Osteoblast (primary cell): ENCODE results near the gene CHDH. TPM values are rescaled to one million over a fixed set of nuclear protein-coding genes. Genes with fewer than 3 reads are reported as not detected.

ENCODE experiments used
- DNase-seq: peaks from one replicate; pipeline ENCODE4 v3.0.0; 2011; ENCODE audit warnings: low spot score, mixed read lengths; ENCODE audit not compliant: insufficient read length; ENCODE audit errors: missing footprints
- H2AFZ ChIP-seq: 2 replicates; pipeline ENCODE4 v1.6.0; 2011; ENCODE audit warnings: mild to moderate bottlenecking, low read length
- H3K27ac ChIP-seq: 2 replicates; pipeline ENCODE4 v1.5.1; 2011; ENCODE audit warnings: mild to moderate bottlenecking, low read depth, low read length, moderate library complexity
- H3K27me3 ChIP-seq: 2 replicates; pipeline ENCODE4 v1.6.0; 2012; ENCODE audit warnings: mild to moderate bottlenecking, control low read depth, inconsistent platforms, low read length, moderate library complexity; ENCODE audit not compliant: insufficient read depth
- H3K36me3 ChIP-seq: 2 replicates; pipeline ENCODE4 v1.5.1; 2011; ENCODE audit warnings: mild to moderate bottlenecking, low read length, control low read depth, moderate library complexity; ENCODE audit not compliant: insufficient read depth
- H3K4me1 ChIP-seq: 2 replicates; pipeline ENCODE4 v1.5.1; 2011; ENCODE audit warnings: mild to moderate bottlenecking, low read length, control low read depth, moderate library complexity; ENCODE audit not compliant: insufficient read depth
- H3K4me2 ChIP-seq: 2 replicates; pipeline ENCODE4 v1.6.0; 2011; ENCODE audit warnings: mild to moderate bottlenecking, low read length; ENCODE audit not compliant: insufficient read depth
- H3K4me3 ChIP-seq: fragments of 200-600 bp; sonication (generic); 3 replicates; pipeline ENCODE4 v1.5.1; 2012; ENCODE audit warnings: mild to moderate bottlenecking, low read length, inconsistent platforms; ENCODE audit not compliant: insufficient read depth
- H3K79me2 ChIP-seq: 2 replicates; pipeline ENCODE4 v1.6.0; 2012; ENCODE audit warnings: mild to moderate bottlenecking, low read length, control low read depth, inconsistent platforms; ENCODE audit not compliant: insufficient read depth
- H3K9me3 ChIP-seq: 2 replicates; pipeline ENCODE4 v1.5.1; 2011; ENCODE audit warnings: low read depth, low read length, control low read depth
- H4K20me1 ChIP-seq: 2 replicates; pipeline ENCODE4 v1.6.0; 2012; ENCODE audit warnings: mild to moderate bottlenecking, low read length, control low read depth; ENCODE audit not compliant: insufficient read depth
- CTCF ChIP-seq: IDR thresholded peaks from 2 replicates; pipeline ENCODE4 v1.5.1; 2011; ENCODE audit warnings: mild to moderate bottlenecking, low read depth, low read length, moderate library complexity; ENCODE audit errors: extremely low read depth
- total RNA-seq: library from RNA; depleted of rRNA; stranded (reverse); fragments of >200 nt; gene quantifications from 2 replicates; pipeline ENCODE4 v1.2.3, GENCODE V29; 2012

The CHDH gene
- total RNA-seq, 1 donor, result 0.72 TPM

GRCh38 chr3:53860196-53860595 lies 14.0 kb upstream of the CHDH start:
- peaks cover 24% of the 10 kb centered on the region for H3K36me3 ChIP-seq
- no peaks in the 10 kb centered on the region for H3K27me3 ChIP-seq
- no peak for DNase-seq
- H4K20me1 ChIP-seq, result no peaks in the 10 kb centered on the region
- no peak overlapping the region for H3K4me2 ChIP-seq
- H3K4me1 ChIP-seq, result no peaks in the 10 kb centered on the region
- no peaks in the 10 kb centered on the region for H3K79me2 ChIP-seq
- H3K4me3 ChIP-seq, result no peak overlapping the region
- no peak for TF ChIP-seq CTCF
- H2AFZ ChIP-seq, result no peak overlapping the region
- H3K9me3 ChIP-seq, result no peaks in the 10 kb centered on the region
- H3K27ac ChIP-seq, result no peak overlapping the region

GRCh38 chr3:53859178-53859577 lies 13.0 kb upstream of the CHDH start:
- H3K4me1 ChIP-seq, result no peaks in the 10 kb centered on the region
- H3K4me2 ChIP-seq, result no peak overlapping the region
- H3K27ac ChIP-seq, result no peak overlapping the region
- TF ChIP-seq CTCF, result no peak
- no peaks in the 10 kb centered on the region for H3K9me3 ChIP-seq
- H3K4me3 ChIP-seq, result no peak overlapping the region
- H2AFZ ChIP-seq, result no peak overlapping the region
- H3K36me3 ChIP-seq, result peaks cover 16% of the 10 kb centered on the region
- H3K79me2 ChIP-seq, result no peaks in the 10 kb centered on the region
- no peak for DNase-seq
- H4K20me1 ChIP-seq, result no peaks in the 10 kb centered on the region
- H3K27me3 ChIP-seq, result no peaks in the 10 kb centered on the region

GRCh38 chr3:53858096-53858741 lies 12.0 kb upstream of the CHDH start:
- Histone ChIP-seq H3K79me2 (no peaks in the 10 kb centered on the region), H3K27ac (no peak overlapping the region), H3K4me2 (no peak overlapping the region), H2AFZ (no peak overlapping the region), H3K4me3 (no peak overlapping the region), H3K27me3 (no peaks in the 10 kb centered on the region), H3K36me3 (peaks cover 13% of the 10 kb centered on the region), H3K9me3 (no peaks in the 10 kb centered on the region), H3K4me1 (no peaks in the 10 kb centered on the region), H4K20me1 (no peaks in the 10 kb centered on the region)
- no peak for DNase-seq
- TF ChIP-seq CTCF, result no peak

GRCh38 chr3:53856964-53857363 lies 10.7 kb upstream of the CHDH start:
- Histone ChIP-seq H3K36me3 (peaks cover 9% of the 10 kb centered on the region), H3K27me3 (peaks cover 2% of the 10 kb centered on the region), H3K79me2 (no peaks in the 10 kb centered on the region), H4K20me1 (no peaks in the 10 kb centered on the region), H3K27ac (no peak overlapping the region), H2AFZ (no peak overlapping the region), H3K4me3 (no peak overlapping the region), H3K9me3 (no peaks in the 10 kb centered on the region), H3K4me1 (no peaks in the 10 kb centered on the region), H3K4me2 (no peak overlapping the region)
- no peak for TF ChIP-seq CTCF
- DNase-seq, result no peak
